HUES64 (cell line): Measurements from ENCODE around the gene BATF.

Experiments used
- H3K27ac ChIP-seq: 2 replicates; pipeline ENCODE4 v1.7.0; 2013; ENCODE audit warnings: low read depth, low read length, inconsistent platforms
- H3K27me3 ChIP-seq: 2 replicates; pipeline ENCODE4 v1.6.1; 2013; ENCODE audit warnings: mild to moderate bottlenecking, low read length; ENCODE audit not compliant: insufficient read depth
- H3K36me3 ChIP-seq: 2 replicates; pipeline ENCODE4 v1.6.1; 2013; ENCODE audit warnings: mild to moderate bottlenecking, low read length; ENCODE audit not compliant: insufficient read depth
- H3K4me1 ChIP-seq: 2 replicates; pipeline ENCODE4 v1.6.1; 2013; ENCODE audit warnings: mild to moderate bottlenecking, low read length, moderate library complexity; ENCODE audit not compliant: insufficient read depth
- H3K4me3 ChIP-seq: 2 replicates; pipeline ENCODE4 v1.5.1; 2013; ENCODE audit warnings: mild to moderate bottlenecking, low read length, moderate library complexity
- H3K9ac ChIP-seq: 2 replicates; pipeline ENCODE4 v1.6.1; 2013; ENCODE audit warnings: mild to moderate bottlenecking, low read depth, low read length
- H3K9me3 ChIP-seq: 2 replicates; pipeline ENCODE4 v1.6.1; 2013; ENCODE audit warnings: low read depth, low read length; ENCODE audit not compliant: insufficient read depth
- WGBS: fragments of 150-250, 120-280 bp; methylation state at CpG from one replicate; pipeline ENCODE4 v1.1.7; 2013; ENCODE audit warnings: missing lambda C conversion rate; 5-methylcytosine and 5-hydroxymethylcytosine counted together

The BATF gene

DNA sequence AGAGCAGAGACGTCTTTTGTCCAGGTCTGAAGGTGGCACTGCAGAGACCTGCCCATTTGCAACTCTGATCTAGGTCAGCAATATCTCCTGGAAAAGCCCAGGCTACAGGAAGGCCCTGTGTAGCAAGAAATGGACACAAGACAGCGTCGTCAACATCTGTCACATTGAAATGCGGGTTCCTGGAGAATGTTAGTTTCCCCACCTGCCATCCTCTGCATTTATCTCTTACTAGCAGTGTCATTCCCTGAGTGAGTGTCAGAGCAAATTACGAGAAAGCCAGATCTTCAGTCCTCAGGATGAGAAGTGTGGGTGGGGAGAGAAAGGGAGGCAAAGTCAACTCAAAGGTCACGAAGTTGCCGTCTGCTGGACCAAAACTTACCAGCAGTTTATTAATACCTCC is 28.8 kb downstream of the BATF start:
- Histone ChIP-seq H3K4me1 (peaks cover 14% of the 10 kb centered on the region), H3K4me3 (no peak overlapping the region), H3K36me3 (no peaks in the 10 kb centered on the region), H3K27ac (no peak overlapping the region), H3K27me3 (no peaks in the 10 kb centered on the region), H3K9me3 (no peaks in the 10 kb centered on the region), H3K9ac (no peak overlapping the region)
- 92% methylated on average over 7 of the region's 7 CpGs for WGBS

DNA sequence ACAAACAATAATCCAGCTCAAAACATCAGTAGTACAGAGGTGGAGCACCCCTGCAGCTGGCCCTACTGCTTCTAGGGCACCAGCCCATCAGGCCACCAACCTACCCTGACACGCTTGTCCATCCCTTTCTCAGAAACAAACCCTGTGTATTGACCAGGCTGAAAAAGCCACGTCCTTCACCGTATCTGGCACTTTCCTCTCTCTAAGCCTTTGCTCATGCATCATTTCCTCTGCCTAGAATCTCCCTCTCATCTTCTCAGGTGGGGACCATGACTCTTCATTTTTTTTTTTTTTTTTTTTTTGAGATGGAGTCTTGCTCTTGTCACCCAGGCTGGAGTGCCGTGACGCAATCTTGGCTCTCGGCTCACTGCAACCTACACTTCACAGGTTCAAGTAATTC is 30.9 kb downstream of the BATF start:
- H3K27me3 ChIP-seq: no peaks in the 10 kb centered on the region
- 96% methylated on average over 6 of the region's 6 CpGs for WGBS
- H3K4me1 ChIP-seq: peaks cover 14% of the 10 kb centered on the region
- no peak overlapping the region for H3K9ac ChIP-seq
- no peak overlapping the region for H3K4me3 ChIP-seq
- H3K27ac ChIP-seq: no peak overlapping the region
- no peaks in the 10 kb centered on the region for H3K36me3 ChIP-seq
- H3K9me3 ChIP-seq: peaks cover 1% of the 10 kb centered on the region; the same call in 1 of the 2 replicates

- Histone ChIP-seq H3K9ac (no peak overlapping the region), H3K9me3 (peaks cover 4% of the 10 kb centered on the region), H3K36me3 (no peaks in the 10 kb centered on the region), H3K27ac (no peak overlapping the region), H3K4me1 (peaks cover 14% of the 10 kb centered on the region), H3K27me3 (no peaks in the 10 kb centered on the region), H3K4me3 (no peak overlapping the region)
- WGBS: 65% methylated on average over 3 of the region's 4 CpGs
Observed at GRCh38 chr14:75553761-75554364, 31.6 kb downstream of the BATF start.

DNA sequence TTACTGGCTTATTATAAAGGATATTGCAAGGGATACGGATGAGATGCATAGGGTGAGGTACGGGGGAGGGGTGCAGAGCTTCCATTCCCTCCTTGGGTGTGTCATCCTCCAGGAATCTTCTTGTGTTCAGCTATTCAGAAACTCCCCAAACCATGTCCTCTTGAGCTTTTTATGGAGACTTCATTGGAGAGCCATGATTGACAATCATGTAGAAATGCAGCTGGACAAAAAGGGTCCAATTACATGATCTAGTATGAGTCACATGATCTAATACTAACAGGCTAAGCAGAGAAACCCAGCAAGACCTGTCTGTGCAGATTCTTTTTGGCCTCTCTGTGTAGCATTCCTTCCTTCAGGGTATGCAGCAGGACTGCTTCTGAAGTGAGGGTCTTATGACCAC is 32.2 kb downstream of the BATF start:
- Histone ChIP-seq H3K4me3 (no peak overlapping the region), H3K9me3 (peaks cover 4% of the 10 kb centered on the region), H3K36me3 (no peaks in the 10 kb centered on the region), H3K27ac (no peak overlapping the region), H3K4me1 (peaks cover 14% of the 10 kb centered on the region), H3K9ac (no peak overlapping the region), H3K27me3 (no peaks in the 10 kb centered on the region)
- 44% methylated on average over 2 of the region's 2 CpGs for WGBS

DNA sequence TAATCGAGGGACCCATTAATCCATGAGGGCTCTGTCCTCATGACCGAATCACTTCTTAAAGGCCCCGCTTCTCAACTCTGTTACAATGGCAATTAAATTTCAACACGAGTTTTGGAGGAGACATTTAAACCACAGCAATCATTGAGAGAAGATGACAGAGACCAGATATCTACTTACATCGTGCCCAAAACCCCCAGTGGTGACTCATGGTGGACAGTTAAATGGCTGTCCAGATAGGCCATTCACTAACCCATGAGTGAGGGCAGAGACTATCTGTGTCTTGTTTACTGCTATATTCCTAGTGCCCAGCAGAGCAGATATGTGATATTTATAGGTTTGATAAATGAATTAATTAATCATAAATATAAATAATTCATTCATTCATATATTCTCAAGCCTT is 36.2 kb downstream of the BATF start:
- Histone ChIP-seq H3K9me3 (peaks cover 4% of the 10 kb centered on the region), H3K27me3 (no peaks in the 10 kb centered on the region), H3K36me3 (no peaks in the 10 kb centered on the region), H3K9ac (no peak overlapping the region), H3K4me3 (no peak overlapping the region), H3K27ac (no peak overlapping the region), H3K4me1 (peaks cover 19% of the 10 kb centered on the region)
- 94% methylated on average over 5 of the region's 5 CpGs for WGBS

DNA sequence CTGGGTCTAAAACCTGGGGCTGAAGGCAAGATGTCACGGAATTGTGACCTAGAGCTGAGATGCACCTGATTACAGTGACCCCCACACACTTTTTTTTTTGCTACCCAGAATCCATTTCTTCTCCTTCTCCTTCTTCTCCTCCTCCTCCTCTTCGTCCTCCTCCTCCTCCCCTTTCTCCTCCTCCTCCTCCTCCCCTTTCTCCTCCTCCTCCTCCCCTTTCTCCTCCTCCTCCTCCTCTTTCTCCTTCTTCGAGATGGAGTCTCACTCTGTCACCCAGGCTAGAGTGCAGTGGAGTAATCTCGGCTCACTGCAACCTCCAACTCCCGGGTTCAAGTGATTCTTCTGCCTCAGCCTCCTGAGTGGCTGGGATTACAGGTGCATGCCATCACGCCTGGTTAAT is 36.8 kb downstream of the BATF start:
- no peaks in the 10 kb centered on the region for H3K27me3 ChIP-seq
- 89% methylated on average over 6 of the region's 6 CpGs for WGBS
- peaks cover 4% of the 10 kb centered on the region for H3K9me3 ChIP-seq
- H3K9ac ChIP-seq: no peak overlapping the region
- no peak overlapping the region for H3K27ac ChIP-seq
- H3K36me3 ChIP-seq: no peaks in the 10 kb centered on the region
- no peak overlapping the region for H3K4me3 ChIP-seq
- H3K4me1 ChIP-seq: peaks cover 19% of the 10 kb centered on the region

- 94% methylated on average over 6 of the region's 6 CpGs for WGBS
- Histone ChIP-seq H3K9ac (no peak overlapping the region), H3K36me3 (no peaks in the 10 kb centered on the region), H3K27ac (no peak overlapping the region), H3K4me3 (no peak overlapping the region), H3K4me1 (peaks cover 13% of the 10 kb centered on the region), H3K9me3 (peaks cover 4% of the 10 kb centered on the region), H3K27me3 (no peaks in the 10 kb centered on the region)
Observed at GRCh38 chr14:75559451-75560222, 37.4 kb downstream of the BATF start.

DNA sequence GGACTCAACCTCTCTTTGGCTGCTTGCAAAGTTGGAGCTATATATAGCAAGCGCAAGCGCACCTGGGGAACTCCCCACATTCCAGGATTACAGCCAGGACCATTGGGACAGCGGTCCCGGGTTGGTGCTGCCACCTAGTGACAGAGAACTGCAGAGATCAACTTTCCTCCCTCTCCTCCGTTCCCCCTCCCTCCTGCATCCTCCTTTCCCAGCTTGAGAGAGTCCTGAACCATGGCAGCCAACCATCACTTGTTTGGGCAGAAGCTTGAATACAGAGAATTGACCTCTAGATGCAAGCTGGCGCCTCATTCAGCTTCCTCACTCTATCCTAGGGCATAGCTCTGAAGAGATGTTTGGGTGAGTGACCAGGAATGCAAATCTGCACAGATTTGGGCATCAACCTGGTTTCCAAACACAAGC is 38.8 kb downstream of the BATF start:
- H3K4me1 ChIP-seq: peaks cover 5% of the 10 kb centered on the region
- WGBS: 6% methylated on average over 6 of the region's 6 CpGs
- H3K9me3 ChIP-seq: peaks cover 4% of the 10 kb centered on the region
- no peaks in the 10 kb centered on the region for H3K36me3 ChIP-seq
- no peak overlapping the region for H3K9ac ChIP-seq
- no peak overlapping the region for H3K27ac ChIP-seq
- H3K27me3 ChIP-seq: no peaks in the 10 kb centered on the region
- no peak overlapping the region for H3K4me3 ChIP-seq

GRCh38 chr14:75562089-75562488 is 39.8 kb downstream of the BATF start:
- no peak overlapping the region for H3K9ac ChIP-seq
- no peaks in the 10 kb centered on the region for H3K27me3 ChIP-seq
- no peaks in the 10 kb centered on the region for H3K36me3 ChIP-seq
- WGBS: 78% methylated on average over 7 of the region's 7 CpGs
- peaks cover 5% of the 10 kb centered on the region for H3K4me1 ChIP-seq
- no peak overlapping the region for H3K4me3 ChIP-seq
- no peak overlapping the region for H3K27ac ChIP-seq
- peaks cover 4% of the 10 kb centered on the region for H3K9me3 ChIP-seq

GRCh38 chr14:75562489-75562888 is 40.2 kb downstream of the BATF start:
- no peak overlapping the region for H3K27ac ChIP-seq

GRCh38 chr14:75563931-75564330 is 41.7 kb downstream of the BATF start:
- WGBS: 91% methylated on average over 4 of the region's 4 CpGs
- Histone ChIP-seq H3K36me3 (no peaks in the 10 kb centered on the region), H3K9me3 (no peaks in the 10 kb centered on the region)

More at GRCh38 chr14:75562489-75562888, 40.2 kb downstream of the BATF start:
- no peak overlapping the region for H3K4me3 ChIP-seq
- peaks cover 4% of the 10 kb centered on the region for H3K9me3 ChIP-seq
- H3K36me3 ChIP-seq: no peaks in the 10 kb centered on the region
- H3K27me3 ChIP-seq: no peaks in the 10 kb centered on the region
- no peak overlapping the region for H3K9ac ChIP-seq
- peaks cover 5% of the 10 kb centered on the region for H3K4me1 ChIP-seq
- 91% methylated on average over 4 of the region's 4 CpGs for WGBS

More at GRCh38 chr14:75563931-75564330, 41.7 kb downstream of the BATF start:
- Histone ChIP-seq H3K27ac (no peak overlapping the region), H3K4me3 (no peak overlapping the region), H3K27me3 (no peaks in the 10 kb centered on the region), H3K4me1 (peaks cover 5% of the 10 kb centered on the region), H3K9ac (no peak overlapping the region)
